Activated naive CD8-positive, alpha-beta T cell (primary cell): ENCODE measurements around the gene ADAM33.

Source experiments
- H3K27ac Mint-ChIP-seq: one replicate; pipeline ENCODE4 v1.8.0; 2021; ENCODE audit warnings: mixed read lengths
- H3K27me3 Mint-ChIP-seq: one replicate; pipeline ENCODE4 v1.8.0; 2021; ENCODE audit warnings: mixed read lengths
- H3K36me3 Mint-ChIP-seq: one replicate; pipeline ENCODE4 v1.8.0; 2021; ENCODE audit warnings: mixed read lengths
- H3K4me1 Mint-ChIP-seq: one replicate; pipeline ENCODE4 v1.8.0; 2021; ENCODE audit warnings: low read depth, mixed read lengths
- H3K4me3 Mint-ChIP-seq: one replicate; pipeline ENCODE4 v1.8.0; 2021; ENCODE audit warnings: mild to moderate bottlenecking, mixed read lengths
- H3K9me3 Mint-ChIP-seq: one replicate; pipeline ENCODE4 v1.8.0; 2021; ENCODE audit warnings: low read depth, mixed read lengths

The ADAM33 gene

GRCh38 chr20:3714092-3714491, 32.3 kb upstream of the ADAM33 start:
- Mint-ChIP-seq H3K4me1 (no peaks in the 10 kb centered on the region), H3K27ac (no peak overlapping the region), H3K4me3 (no peak overlapping the region), H3K36me3 (no peaks in the 10 kb centered on the region), H3K9me3 (no peaks in the 10 kb centered on the region), H3K27me3 (no peaks in the 10 kb centered on the region)

DNA sequence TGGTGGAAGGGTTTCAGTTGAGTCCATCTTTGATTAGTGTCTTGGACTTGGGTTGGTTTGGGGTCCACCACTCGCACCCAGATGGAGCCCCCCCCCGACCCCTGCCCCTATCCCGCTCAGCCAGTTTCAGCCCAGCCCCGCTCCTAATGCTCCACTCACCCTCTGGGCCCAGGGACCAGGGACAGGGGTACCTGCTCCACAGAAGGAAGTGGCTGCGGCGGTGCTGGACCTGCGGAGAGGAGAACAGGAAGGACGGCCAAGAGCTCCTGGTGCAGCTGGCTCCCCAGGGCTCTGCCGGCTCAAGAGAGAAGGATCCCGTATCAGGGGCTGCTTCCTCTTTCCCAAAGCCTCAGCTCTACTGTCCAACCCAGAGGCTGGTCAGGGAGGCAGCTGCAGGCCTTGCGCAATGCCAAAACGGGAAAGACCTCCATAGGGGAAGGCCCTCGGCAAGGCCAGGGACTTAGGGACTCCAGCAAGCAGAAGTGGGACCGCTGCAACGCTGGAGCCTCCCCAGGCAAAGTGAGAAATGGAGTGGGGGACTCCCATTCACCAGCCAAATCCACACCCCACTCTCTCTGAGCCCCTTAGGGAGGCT, 30.6 kb upstream of the ADAM33 start, which contains the start of gene SIGLEC1:
Gene SIGLEC1 (minus strand): TSS at position 322 of the 595 bp plus-strand sequence. CDS start 5,472 bp downstream, outside the sequence.
- Mint-ChIP-seq H3K36me3 (no peaks in the 10 kb centered on the region), H3K27ac (no peak within 1 kb of the TSS), H3K27me3 (no peaks in the 10 kb centered on the region), H3K9me3 (no peaks in the 10 kb centered on the region), H3K4me1 (no peaks in the 10 kb centered on the region), H3K4me3 (no peak within 1 kb of the TSS)

GRCh38 chr20:3711484-3711941, 29.7 kb upstream of the ADAM33 start:
- no peaks in the 10 kb centered on the region for H3K9me3 Mint-ChIP-seq
- H3K4me3 Mint-ChIP-seq = no peak overlapping the region
- no peaks in the 10 kb centered on the region for H3K4me1 Mint-ChIP-seq
- no peaks in the 10 kb centered on the region for H3K36me3 Mint-ChIP-seq
- no peaks in the 10 kb centered on the region for H3K27me3 Mint-ChIP-seq
- no peak overlapping the region for H3K27ac Mint-ChIP-seq

DNA sequence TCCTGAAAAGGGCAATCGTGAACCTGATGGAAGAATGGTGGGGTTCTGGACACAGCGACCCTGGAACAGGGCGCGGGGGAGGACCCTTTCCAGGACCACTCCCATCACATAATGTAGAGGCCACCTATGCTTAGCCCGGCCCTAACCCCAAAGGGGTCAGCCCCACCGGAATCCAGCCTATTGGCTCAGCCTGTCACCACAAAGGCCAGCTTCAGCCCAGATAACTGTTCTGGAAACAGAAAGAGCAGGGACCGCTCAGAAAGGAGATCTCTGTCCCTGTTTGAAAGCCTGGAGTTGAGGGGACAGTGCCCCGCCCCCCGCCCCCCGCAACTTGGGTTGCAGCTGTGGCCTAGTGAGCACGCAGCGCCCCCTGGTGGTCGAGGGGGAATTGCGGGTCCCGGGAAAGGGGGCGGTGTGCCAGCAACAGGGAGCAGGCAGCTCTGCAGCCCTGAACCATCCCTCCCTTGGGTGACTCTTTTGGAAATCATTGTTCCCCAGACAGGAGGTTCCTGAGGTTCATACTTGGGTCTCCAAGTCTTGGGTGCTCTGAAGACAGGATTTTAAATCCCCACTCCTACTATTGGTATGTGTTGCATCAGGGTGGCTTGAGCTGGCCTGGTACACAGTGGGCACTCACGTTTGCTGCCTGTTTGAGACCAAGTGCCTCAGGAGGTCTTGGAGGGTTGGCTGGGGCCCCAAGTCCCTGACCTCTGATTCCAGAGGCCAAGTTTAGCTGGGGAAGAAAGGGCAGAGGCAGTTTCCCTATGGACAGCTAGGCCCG, 29.1 kb upstream of the ADAM33 start:
- Mint-ChIP-seq H3K36me3 (no peaks in the 10 kb centered on the region), H3K4me1 (no peaks in the 10 kb centered on the region), H3K27ac (no peak overlapping the region), H3K9me3 (no peaks in the 10 kb centered on the region), H3K27me3 (no peaks in the 10 kb centered on the region), H3K4me3 (no peak overlapping the region)

- H3K4me3 Mint-ChIP-seq = no peak overlapping the region
Measured at GRCh38 chr20:3710011-3710466, 28.2 kb upstream of the ADAM33 start.

GRCh38 chr20:3707508-3707899, 25.7 kb upstream of the ADAM33 start:
- H3K27ac Mint-ChIP-seq = no peak overlapping the region
- no peaks in the 10 kb centered on the region for H3K27me3 Mint-ChIP-seq

More at GRCh38 chr20:3710011-3710466, 28.2 kb upstream of the ADAM33 start:
- Mint-ChIP-seq H3K4me1 (no peaks in the 10 kb centered on the region), H3K27me3 (no peaks in the 10 kb centered on the region), H3K27ac (no peak overlapping the region), H3K9me3 (no peaks in the 10 kb centered on the region), H3K36me3 (no peaks in the 10 kb centered on the region)

DNA sequence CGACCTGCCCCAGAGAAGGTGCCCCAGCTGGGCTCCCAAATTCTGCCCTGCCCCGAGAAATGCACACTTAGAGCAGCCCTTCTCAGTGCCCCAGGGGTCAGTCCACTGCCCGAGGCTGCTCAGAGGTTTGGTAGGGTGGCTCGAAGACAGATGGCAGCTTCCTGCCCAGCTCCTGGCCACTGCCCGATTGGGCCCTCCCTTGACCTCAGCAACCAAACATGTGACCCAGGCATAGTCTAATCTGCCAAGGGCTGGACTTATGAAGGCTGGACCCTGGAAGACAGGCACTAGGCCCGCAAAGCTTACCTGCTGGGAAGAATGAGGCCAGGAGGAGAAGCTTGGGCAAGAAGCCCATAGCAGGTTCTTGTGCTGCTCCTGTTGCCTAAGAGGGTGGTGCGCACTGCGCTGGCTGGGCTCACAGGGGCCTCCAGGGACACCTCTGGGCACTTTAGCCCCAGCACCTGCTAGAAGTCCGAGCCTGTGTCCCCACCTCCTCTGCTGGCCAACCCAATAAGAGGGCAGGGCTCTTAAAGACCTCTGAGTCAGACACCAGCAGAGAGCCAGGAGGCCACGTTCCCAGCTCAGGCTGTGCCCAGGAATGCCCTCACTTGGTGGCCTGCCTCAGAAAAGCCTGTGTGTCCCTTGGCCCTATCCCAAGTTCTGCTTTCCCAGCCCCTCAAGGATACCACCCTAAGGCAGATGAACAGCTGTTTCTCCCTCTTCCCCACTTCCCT, 25.1 kb upstream of the ADAM33 start:
- Mint-ChIP-seq H3K36me3 (no peaks in the 10 kb centered on the region), H3K4me3 (no peak overlapping the region), H3K9me3 (no peaks in the 10 kb centered on the region), H3K4me1 (no peaks in the 10 kb centered on the region), H3K27ac (no peak overlapping the region), H3K27me3 (no peaks in the 10 kb centered on the region)

More at GRCh38 chr20:3707508-3707899, 25.7 kb upstream of the ADAM33 start:
- Mint-ChIP-seq H3K4me1 (no peaks in the 10 kb centered on the region), H3K36me3 (no peaks in the 10 kb centered on the region), H3K9me3 (no peaks in the 10 kb centered on the region), H3K4me3 (no peak overlapping the region)

GRCh38 chr20:3705970-3706739, 24.3 kb upstream of the ADAM33 start:
- no peaks in the 10 kb centered on the region for H3K9me3 Mint-ChIP-seq
- no peak overlapping the region for H3K27ac Mint-ChIP-seq
- H3K4me3 Mint-ChIP-seq = no peak overlapping the region
- H3K27me3 Mint-ChIP-seq = no peaks in the 10 kb centered on the region
- H3K4me1 Mint-ChIP-seq = no peaks in the 10 kb centered on the region
- no peaks in the 10 kb centered on the region for H3K36me3 Mint-ChIP-seq

DNA sequence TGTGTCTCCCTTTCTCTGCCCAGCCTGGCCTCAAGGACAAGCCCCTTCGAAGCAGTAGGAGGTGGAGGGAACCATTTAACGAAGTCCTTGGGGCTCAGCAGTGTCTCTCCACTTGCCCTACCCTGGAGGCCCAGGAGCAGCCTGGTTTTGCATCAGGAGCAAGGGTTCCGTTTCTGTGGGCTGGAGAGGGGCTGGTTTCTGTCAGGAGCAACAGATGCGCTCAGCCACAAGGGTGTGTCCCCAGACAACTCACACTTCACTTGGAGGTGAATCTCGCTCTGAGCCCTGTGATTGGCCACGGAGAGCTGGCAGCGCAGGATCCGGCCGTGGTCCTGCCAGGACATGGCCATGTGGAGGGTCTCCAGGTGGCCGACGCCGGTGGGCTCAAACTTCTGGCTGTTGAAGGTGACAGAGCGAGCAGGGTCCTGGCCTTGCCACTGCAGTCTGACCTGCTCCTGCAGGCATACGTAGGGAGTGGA, 23.7 kb upstream of the ADAM33 start:
- H3K4me3 Mint-ChIP-seq = no peak overlapping the region
- H3K4me1 Mint-ChIP-seq = no peaks in the 10 kb centered on the region
- H3K36me3 Mint-ChIP-seq = no peaks in the 10 kb centered on the region
- H3K9me3 Mint-ChIP-seq = no peaks in the 10 kb centered on the region
- no peaks in the 10 kb centered on the region for H3K27me3 Mint-ChIP-seq
- H3K27ac Mint-ChIP-seq = no peak overlapping the region

- Mint-ChIP-seq H3K27me3 (no peaks in the 10 kb centered on the region), H3K4me3 (no peak overlapping the region), H3K4me1 (no peaks in the 10 kb centered on the region), H3K27ac (no peak overlapping the region), H3K9me3 (no peaks in the 10 kb centered on the region), H3K36me3 (no peaks in the 10 kb centered on the region)
Measured at GRCh38 chr20:3704087-3704486, 22.3 kb upstream of the ADAM33 start.

DNA sequence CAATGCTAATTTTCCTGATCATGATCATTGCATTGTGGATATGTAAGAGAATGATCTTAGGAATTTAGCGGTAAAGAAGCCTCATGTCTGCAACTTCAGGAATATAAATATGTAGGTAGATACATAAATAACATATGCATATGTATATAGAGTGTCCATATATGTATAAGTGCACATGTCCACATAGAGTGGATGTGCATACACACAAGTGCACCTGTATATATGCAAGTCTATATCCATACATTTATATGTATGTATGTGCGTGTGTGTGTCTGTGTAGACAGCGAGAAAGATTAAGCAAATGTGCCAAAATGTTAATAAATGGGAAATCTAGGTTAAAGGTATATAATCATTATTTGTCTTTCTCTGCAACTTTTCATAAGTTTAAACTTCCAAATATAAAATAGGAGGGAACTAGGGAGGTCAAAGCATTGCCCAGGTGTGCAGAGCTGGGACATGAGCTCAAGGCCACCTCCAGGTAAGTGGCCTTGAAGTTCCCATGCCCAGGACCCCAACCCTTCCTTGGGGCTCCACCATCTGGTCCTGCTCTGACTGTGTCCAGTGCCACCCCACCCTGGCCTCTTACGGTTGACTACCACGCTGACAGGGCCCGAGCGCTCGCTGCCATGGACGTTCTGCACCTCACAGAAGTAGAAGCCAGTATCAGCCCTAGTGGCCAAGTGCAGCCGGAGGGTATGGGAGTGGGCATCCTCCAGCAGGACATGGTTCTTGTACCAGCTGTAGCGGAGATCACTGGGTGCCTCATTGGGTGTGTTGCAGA, 21.0 kb upstream of the ADAM33 start:
- Mint-ChIP-seq H3K27me3 (no peaks in the 10 kb centered on the region), H3K4me1 (no peaks in the 10 kb centered on the region), H3K4me3 (no peak overlapping the region), H3K9me3 (no peaks in the 10 kb centered on the region), H3K27ac (no peak overlapping the region), H3K36me3 (no peaks in the 10 kb centered on the region)

DNA sequence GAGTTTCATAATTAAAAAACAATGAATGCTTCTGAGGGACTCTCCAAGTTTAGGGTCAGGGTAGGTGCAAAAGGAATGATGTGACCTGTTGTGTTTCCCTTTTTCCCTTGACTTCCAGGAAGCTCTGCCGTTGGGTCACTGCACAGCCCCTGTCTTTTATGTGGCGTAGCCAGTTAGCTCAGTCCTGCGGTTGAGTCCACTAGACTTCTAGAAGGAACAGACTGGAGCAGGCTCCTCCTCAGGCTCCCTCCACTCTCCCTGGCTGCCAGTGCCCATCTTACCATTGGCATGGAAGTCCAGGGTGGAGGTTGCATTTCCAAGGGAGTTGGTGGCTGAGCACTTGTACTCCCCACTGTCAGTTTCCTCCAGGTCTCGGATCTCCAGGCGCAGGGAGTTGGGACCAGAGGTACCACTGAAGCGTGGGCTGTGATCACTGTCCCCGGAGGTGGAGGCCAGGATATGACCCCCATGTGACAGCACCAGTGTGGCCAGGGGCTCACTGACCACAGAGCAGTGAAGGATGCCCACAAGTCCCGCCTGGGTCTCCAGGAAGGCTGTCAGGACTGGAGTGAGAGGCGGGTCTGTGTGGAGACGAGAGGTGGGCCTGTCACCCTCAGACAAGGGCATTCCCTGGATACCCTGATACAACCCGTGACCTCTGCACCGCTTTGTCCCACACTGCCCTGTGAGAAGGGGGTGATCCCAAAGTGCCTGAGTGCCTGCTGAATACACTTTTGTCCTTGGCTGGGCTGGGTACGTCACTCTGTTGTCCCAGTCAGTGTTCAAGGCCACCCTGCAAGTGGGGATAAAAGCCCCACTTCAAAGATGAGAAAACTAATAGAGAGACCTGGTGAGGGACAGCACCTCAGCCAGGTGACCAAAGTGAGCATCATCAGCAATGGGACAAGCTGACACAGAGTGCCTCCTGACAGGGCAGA, 19.5 kb upstream of the ADAM33 start:
- Mint-ChIP-seq H3K9me3 (no peaks in the 10 kb centered on the region), H3K27ac (no peak overlapping the region), H3K27me3 (no peaks in the 10 kb centered on the region), H3K36me3 (no peaks in the 10 kb centered on the region), H3K4me3 (no peak overlapping the region), H3K4me1 (no peaks in the 10 kb centered on the region)

DNA sequence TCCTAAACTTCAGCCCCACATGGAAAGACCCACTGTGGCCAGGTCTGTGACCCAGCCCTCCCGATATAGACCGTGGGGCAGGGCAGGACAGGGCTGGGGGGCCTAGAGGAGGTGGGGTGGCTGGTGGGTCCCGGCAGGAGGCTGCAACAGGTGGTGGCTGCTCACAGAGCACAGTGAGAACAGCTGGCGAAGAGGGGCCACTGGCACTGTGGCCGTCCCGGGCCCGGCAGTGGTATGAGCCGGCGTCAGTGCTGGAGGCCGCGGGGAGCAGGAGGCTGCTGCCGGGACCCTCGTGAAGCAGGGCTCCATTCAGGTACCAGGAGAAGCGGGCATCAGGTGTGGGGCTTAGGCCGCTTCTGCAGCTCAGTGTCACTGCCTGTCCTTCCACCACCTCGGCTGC, 17.2 kb upstream of the ADAM33 start:
- no peak overlapping the region for H3K27ac Mint-ChIP-seq
- no peaks in the 10 kb centered on the region for H3K27me3 Mint-ChIP-seq
- H3K9me3 Mint-ChIP-seq = no peaks in the 10 kb centered on the region
- no peaks in the 10 kb centered on the region for H3K4me1 Mint-ChIP-seq
- no peaks in the 10 kb centered on the region for H3K36me3 Mint-ChIP-seq
- no peak overlapping the region for H3K4me3 Mint-ChIP-seq
